ENCODE data around the gene GRB14. TPM values are rescaled to one million over a fixed set of nuclear protein-coding genes. Genes with fewer than 3 reads are reported as not detected.

The GRB14 gene
- total RNA-seq, 1 experiment from 2014 or later: not detected

GRCh38 chr2:164456619-164457018, 164.7 kb downstream of the GRB14 start:
- no peaks in the 10 kb centered on the region for H3K4me1 ChIP-seq (ENCODE audit: control insufficient read depth, insufficient read depth, low read length)
- no peak overlapping the region for H3K27ac ChIP-seq (ENCODE audit: low read length)
- H3K4me3 ChIP-seq (ENCODE audit: low read depth in 2 of 2, low read length in 2 of 2): no peak overlapping the region
- in situ Hi-C loops (cut with HindIII; ENCODE audit: low pct_unique_long_range_greater_than_20kb, low sequenced_read_pairs) (no loop called here), intact Hi-C loops (cut with micrococcal nuclease; ENCODE audit: unreplicated experiment) (no loop called here)
- DNase-seq (ENCODE audit: low read depth, low spot score) (no peak), ATAC-seq (no peak)
- H3K9me3 ChIP-seq (ENCODE audit: control insufficient read depth, insufficient read depth, low read depth, low read length): no peaks in the 10 kb centered on the region
- ChIA-PET POLR2A (no interaction called here), CTCF (no interaction called here)
- H3K36me3 ChIP-seq (ENCODE audit: control insufficient read depth, insufficient read depth, low read length): no peaks in the 10 kb centered on the region
- no peaks in the 10 kb centered on the region for H3K27me3 ChIP-seq (ENCODE audit: control insufficient read depth, insufficient read depth, low read length)
- no TSS peak for BruUV-seq (replicated peaks)
- TF ChIP-seq SIN3A (IDR thresholded peaks at IDR 0.05; ENCODE audit: borderline replicate concordance, insufficient read depth, low read depth, low read length) (no peak), CTCF (IDR thresholded peaks at IDR 0.05) (no peak), TCF7L2 (IDR thresholded peaks at IDR 0.05; ENCODE audit: low read depth, low read length) (no peak), POLR2AphosphoS5 (IDR thresholded peaks at IDR 0.05; ENCODE audit: low read depth, low read length) (no peak), REST (IDR thresholded peaks at IDR 0.05; ENCODE audit: insufficient read depth in 1 of 2, low read depth in 2 of 2, low read length in 1 of 2) (no peak)

GRCh38 chr2:164453656-164454305, 167.5 kb downstream of the GRB14 start:
- Histone ChIP-seq H3K27me3 (ENCODE audit: control insufficient read depth, insufficient read depth, low read length) (no peaks in the 10 kb centered on the region), H3K9me3 (ENCODE audit: control insufficient read depth, insufficient read depth, low read depth, low read length) (no peaks in the 10 kb centered on the region), H3K27ac (ENCODE audit: low read length) (no peak overlapping the region), H3K36me3 (ENCODE audit: control insufficient read depth, insufficient read depth, low read length) (no peaks in the 10 kb centered on the region), H3K4me1 (ENCODE audit: control insufficient read depth, insufficient read depth, low read length) (no peaks in the 10 kb centered on the region), H3K4me3 (ENCODE audit: low read depth in 2 of 2, low read length in 2 of 2) (no peak overlapping the region)
- DNase-seq (ENCODE audit: low read depth, low spot score) (no peak), ATAC-seq (no peak)
- POLR2A ChIA-PET: no interaction called here
- in situ Hi-C loops (cut with HindIII; ENCODE audit: low pct_unique_long_range_greater_than_20kb, low sequenced_read_pairs) (no loop called here), intact Hi-C loops (cut with micrococcal nuclease; ENCODE audit: unreplicated experiment) (no loop called here)
- TF ChIP-seq CTCF (IDR thresholded peaks at IDR 0.05): no peak
- TF ChIP-seq REST (IDR thresholded peaks at IDR 0.05; ENCODE audit: insufficient read depth in 1 of 2, low read depth in 2 of 2, low read length in 1 of 2): no peak
- TF ChIP-seq TCF7L2 (IDR thresholded peaks at IDR 0.05; ENCODE audit: low read depth, low read length): no peak
- no peak for TF ChIP-seq SIN3A (IDR thresholded peaks at IDR 0.05; ENCODE audit: borderline replicate concordance, insufficient read depth, low read depth, low read length)
- TF ChIP-seq POLR2AphosphoS5 (IDR thresholded peaks at IDR 0.05; ENCODE audit: low read depth, low read length): no peak
- BruUV-seq (replicated peaks): no TSS peak
- CTCF ChIA-PET: no interaction called here

All from Panc1 (cell line).